CD4-positive, alpha-beta T cell treated with Interleukin-6 at 100 ng/mL for 8 hours (primary cell): ENCODE data around the gene CDH4.

Source experiments
- DNase-seq: peaks from one replicate; pipeline ENCODE4 v3.0.0-alpha.2; 2020; ENCODE audit warnings: mixed read lengths, low spot score

The CDH4 gene

DNA sequence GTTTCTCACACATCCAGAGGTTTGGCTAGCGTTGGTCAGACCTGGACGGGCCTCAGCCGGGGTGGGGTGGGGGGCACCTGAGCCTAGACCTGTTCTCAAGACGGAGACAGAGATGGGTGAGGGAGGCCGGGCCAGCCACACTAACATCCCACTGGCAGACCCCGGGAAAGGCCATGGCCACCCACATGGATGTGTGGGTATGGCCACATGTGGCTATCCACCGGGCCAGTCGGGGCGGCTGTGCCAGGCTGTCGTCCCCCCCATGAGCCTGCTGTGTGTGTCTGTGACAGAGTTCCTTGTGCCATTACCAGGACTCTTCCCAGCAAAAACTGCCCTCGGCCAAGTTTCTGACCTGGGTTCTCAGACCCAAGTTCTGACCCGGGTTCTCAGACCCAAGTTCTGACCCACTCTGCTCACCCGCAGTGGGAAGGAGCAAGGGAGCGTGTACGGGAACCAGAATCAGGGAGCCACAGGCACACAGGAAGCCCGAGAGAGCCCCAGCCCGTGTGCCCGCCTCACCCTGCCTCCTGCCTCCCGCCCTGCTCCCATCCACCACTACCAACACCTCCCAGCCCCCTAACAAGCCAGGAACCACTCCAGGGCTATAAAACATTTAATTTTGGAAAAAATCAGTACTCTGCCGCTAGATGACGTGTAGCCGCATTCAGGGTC, 558.1 kb downstream of the CDH4 start:
- no peak for DNase-seq

DNA sequence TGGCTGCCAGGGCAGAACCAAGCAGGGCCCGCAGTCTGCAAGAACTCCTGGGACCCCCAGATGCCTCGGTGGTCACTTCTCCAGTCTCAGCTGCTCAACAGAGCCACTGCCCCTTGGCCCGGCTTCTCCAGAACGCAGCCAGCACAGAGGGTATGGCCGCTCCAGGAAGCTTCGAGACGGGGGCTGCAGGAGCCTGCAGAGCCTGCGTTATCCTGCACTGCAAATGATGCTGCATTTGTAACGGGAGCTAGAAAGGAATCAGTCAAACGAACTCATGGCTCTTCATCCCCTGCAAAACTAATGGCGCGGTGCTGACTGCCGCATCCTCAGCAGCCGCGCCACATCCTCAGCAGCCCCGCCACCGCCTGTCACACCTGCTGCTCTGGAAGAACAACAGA, 558.7 kb downstream of the CDH4 start:
- no peak for DNase-seq

DNA sequence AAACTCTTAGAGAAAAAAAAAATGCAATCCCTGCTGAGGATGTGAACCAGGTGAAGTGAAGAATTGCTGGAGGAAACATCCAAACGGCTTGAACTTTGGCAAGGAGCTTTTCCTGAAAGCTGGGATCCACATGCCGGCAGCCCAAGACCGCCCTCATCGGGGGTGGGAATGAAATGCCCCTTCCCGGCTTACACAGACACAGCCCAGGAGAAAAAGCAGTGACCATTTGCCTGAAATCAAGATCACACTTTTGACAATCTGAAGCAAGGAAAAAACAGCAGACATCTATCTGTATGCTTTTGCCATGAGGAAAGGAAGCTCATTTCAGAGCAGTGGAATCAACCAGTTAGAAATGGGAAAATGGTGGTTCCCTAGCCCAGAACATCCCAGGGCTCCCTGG, 559.1 kb downstream of the CDH4 start:
- DNase-seq, result no peak

DNA sequence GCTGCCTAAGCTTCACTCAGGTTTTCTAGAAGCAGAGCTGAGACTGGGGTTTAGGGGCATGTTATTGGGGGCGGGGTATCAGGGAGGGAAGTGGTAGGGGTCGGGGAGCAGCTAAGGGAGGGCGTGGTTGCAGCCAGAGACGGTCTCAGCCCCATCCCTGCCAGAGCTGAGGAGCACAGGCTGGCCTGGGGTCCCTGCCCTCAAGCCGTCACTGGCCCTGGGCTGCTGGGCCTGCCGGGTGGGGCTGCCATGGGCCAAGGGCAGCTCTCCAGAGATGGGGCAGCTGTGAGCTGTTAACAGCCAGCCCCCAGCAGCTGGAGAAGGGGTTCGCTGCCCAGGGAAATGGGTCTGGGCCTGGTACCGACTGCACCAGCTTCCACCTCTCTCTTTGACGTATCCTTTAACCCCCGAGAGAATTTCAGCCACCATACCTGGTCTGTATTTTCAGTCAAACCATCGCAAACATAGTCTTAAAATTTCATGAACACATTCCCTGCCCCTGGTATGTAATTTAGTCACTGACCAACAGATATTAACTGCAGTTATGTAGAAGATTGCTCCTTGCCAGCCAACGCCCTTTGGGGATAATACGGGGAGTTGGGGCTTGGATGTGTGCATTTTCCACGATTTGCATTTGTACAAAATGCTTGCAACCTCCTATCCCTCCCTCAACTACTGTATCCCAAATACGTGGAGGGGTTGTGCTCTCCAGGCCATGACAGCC, 560.2 kb downstream of the CDH4 start:
- DNase-seq, result no peak

DNA sequence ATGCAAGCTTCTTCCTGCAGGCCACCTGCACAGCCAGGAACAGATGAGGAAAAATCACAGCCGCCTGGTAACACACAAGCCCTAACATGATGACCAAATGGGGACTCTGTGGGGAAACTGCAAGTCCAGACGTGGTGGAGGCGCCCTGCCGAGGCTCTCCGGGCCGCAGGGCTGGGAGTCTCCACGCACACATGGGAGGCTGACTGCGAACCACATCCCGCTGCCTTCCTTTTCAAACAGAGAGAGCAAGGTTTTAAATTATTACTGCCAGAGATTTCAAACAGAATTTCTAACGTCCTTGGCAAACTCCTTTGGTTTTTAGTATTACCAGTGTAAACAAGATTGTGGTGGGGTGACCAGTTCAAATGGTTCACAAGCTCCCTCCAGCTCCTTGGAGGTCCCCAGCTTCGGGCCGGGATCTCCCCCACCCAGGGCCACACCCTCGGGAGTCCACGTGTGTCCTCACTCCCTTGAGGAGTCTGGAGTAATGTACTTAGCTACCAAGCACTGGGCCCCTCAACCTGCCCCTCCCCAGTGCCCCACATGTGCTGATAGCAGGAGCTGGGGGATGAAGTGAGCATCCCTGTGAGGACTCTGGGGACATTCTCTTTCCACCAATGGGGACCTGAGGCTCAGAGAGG, 560.9 kb downstream of the CDH4 start:
- DNase-seq, result no peak

DNA sequence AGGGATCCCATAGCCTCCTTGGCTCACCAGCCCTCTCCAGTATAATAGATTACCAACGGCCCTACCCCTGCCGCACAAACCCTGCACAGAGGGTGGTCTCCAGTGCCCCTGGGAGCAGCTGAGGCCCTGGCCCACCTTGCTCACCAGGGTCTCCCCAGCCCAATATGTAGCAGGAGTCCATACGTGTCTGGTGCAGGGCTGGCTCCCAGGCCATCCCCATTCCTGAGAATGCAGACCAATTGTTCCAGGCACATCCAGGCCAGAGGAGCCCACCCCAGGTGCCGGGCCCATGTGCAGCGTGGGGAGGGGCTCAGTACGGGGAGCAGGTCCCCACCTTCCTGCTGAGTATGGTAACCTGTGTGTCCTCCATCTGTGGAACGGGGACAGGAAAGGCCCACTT, 561.7 kb downstream of the CDH4 start:
- no peak for DNase-seq

DNA sequence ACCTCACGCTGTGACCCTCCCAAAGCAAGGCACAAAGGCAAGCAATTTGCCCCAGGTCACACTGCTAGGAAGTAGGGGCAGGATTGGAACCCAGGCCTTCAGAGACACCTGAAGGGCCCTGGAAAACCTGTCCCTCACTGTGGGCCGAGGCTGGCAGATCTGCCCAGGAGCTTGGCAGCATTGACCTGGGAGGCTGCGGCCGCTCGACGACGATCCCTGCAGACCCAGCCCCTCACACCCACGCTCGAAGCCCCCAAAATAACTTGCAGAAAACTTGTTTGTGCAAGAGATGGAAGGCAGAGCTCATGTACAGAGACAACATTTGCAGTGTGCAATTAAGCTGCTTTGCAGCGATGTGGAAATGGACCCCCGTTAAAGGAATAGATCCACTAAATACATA, 562.2 kb downstream of the CDH4 start:
- no peak for DNase-seq

DNA sequence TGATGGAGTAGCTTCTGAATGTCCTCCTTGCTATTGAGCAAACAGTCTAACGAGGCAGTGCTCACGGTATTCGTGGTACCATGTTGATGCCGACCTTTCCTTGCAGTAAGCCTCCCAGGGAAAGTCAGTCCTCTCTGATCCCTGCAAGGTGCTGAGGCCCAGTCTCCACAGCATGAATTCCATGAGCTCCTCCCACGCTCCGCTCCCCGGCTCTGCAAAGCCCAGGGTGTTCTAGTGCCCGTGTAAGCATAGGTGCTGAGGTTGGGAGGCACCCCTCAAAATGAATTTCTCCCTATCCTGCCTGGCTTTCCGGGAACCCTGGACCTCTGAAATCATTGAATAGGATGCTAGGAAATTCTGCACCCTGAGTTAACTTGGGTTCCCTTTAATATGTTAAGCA, 562.7 kb downstream of the CDH4 start:
- no peak for DNase-seq

DNA sequence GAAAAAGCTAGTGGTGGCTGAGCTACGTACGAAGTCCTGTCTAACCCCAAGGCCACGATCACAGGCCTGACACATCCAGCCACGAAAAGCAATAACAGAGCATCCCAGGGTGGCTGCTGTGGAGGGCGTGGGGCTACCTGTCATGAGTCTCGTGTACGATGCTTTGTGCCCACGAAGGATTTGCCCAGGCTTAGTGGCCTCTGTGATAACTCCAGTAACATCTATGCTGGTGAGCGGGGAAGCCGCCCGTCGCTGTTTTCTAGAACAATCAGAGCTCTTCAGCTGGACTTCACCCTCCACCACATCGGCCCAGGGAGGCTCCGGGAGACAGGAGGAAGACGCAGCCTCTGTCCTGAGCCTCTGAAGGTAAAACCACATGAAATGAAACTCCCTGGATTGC, 563.1 kb downstream of the CDH4 start:
- DNase-seq, result no peak

DNA sequence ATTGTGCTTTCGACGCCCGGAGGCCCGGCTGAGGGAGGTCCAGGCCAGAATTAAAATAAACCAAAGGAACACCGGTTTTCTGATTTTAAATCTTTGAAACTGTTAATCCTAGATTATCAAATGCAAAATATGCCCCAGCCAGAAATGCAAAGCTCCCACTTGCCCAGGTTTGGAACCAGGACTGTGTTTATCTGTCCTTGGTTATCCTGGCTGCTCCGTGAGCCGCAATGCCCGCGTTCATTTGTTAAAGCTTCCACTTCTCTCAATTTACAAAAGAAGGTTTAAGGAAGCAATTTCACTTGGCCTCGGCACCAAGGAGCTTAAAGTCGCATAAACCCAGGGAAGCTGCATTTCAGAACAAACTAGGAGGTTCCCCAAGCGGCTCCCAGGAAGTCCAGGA, 563.6 kb downstream of the CDH4 start:
- no peak for DNase-seq

DNA sequence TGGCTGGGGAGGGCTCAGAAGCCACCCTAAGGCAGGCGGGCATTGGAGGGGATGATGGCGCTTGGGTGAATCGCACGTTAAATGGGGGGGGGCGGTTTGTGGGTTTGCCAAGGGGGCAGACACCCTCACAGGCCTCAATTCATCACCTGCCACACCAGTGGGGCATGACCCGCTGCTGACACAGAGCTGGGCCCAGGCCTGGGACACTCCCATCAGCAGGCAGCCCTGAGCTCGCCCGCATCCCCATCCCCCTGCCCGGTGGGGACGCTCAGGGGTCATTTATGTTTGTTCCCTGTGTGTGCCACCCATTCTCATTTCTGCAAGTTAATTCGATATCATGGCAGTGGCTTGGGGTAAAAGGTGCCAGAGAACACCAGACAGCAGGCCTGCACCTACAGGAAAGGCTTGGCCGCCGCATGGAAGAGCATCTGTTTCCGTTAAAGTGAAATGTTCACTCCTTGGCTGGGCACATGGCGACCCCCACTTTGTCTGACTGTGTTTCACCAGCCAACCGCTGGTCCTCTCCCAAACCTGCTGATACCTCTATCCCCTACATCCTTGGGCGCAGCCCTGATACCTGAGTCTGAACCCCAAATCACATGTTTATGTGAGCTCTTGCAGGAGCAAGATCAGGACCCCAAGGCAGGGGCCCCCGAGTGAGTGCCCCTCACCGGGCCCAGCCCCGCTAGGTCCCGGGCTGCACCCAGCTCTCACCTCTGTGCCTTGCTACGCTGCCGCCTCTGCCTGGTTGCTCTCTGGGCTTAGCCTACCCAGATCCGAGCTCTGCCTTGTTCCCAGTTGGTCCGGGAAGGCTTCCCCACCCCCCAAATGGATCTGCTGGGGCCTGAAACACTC, 564.8 kb downstream of the CDH4 start:
- DNase-seq, result no peak

DNA sequence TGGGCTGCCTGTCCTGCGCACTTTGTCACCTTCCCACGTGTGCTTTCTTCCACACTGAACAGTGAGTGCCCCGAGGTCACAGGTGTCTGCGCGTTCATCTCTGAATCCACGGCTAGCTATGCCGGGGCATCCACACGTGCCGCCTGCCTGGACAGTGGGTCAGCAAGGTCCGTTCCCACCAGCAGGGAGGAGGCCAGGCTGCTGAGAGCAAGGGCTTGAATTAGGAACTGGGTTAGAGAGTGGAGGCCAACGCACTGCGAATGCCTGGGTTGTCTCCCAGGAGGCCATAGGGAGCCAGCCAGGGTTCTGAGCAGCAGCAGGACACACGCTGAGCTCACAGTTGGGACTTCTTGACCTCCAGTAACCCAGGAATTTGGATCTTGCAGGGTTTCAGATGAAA, 565.5 kb downstream of the CDH4 start:
- DNase-seq, result no peak

DNA sequence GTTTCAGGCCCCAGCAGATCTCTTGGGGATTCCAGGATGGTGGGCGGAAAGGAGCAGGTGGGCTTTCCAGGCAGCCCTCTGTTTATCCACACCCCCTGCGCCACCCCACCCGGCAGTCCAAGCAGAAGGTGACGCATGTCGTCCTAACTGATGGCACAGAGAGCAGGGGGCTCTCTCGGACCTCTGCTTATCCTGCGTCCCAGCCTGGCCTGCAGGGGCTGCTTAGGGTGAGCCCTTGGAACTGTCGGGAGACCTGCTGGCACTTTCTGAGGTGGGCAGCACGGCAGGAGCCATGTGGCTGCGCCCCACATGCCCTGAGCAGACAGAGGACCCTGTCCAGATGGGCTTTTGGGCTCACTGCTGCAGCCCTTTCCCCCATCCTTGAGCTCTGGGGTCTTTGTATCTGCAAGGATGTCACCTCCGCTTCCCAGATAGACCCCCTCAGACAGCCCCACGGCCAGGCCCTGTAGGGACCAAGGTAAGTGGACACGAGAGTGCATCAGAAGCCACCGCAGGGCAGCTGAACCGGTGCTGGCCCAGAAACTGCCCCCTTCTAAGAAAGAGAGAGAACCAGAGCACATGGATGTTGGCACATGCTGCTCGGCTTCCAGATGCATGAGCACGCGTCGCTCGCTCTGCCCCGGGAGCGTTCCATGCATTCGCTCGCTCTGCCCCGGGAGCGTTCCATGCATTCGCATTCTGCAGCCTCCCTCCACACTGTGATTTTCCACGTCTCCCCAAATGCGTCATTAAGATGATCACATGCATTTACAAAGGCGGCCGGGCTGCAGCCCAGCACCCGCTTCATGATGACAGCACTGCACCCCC, 566.9 kb downstream of the CDH4 start:
- no peak for DNase-seq

DNA sequence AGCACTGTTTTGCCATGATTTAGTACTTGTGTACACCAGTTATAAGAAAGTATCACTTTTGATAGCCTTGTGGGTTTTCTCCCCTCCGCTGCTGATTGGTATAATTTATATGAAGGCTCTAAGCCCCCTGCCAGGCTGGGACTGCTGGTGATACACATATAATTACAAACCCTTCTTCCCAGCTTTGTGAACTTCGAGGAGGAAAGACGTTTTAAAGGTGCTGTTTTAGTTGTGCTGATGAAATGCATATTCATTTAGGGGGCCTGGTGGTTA, 567.4 kb downstream of the CDH4 start:
- DNase-seq, result no peak

DNA sequence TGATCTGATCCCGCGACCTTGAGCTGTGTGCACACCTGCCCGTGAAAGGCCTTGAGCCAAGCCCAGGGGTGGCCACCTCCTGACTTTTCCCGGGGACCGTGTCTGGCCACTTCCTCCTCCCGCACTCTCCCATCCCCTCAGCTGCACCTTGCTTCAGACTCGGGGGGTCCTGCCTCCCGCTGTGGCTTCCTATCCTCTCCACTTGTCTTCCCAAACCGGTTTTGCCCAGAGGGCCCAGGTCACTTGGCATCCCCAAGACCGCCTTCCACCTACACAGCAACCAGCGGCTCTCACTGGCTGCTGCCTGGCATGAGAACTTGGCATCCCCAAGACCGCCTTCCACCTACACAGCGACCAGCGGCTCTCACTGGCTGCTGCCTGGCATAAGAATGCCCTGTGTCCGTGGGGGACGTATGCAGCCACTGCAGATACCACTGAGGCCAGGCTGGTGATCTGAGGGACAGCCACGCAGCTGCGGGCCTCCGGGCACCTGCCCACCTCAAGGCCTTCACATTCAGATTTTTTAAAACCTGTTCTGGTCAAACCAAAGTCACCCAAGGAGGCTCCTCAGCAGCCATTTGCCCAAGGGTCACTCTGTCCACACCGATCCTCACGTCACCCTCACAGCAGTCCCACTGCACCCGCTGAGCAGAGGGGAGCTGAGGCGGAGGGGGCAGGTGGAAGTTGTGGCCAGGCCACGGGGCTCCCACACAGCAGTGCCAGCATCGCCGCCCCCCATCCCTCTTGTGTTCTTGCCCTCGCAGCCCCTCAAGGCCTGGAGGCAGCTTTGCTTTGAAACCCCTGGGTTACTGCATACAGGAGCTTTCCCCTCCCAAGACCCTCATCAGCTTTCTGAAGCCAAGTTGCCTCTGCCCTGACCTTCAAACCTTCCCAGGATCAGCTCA, 568.1 kb downstream of the CDH4 start:
- DNase-seq, result no peak

DNA sequence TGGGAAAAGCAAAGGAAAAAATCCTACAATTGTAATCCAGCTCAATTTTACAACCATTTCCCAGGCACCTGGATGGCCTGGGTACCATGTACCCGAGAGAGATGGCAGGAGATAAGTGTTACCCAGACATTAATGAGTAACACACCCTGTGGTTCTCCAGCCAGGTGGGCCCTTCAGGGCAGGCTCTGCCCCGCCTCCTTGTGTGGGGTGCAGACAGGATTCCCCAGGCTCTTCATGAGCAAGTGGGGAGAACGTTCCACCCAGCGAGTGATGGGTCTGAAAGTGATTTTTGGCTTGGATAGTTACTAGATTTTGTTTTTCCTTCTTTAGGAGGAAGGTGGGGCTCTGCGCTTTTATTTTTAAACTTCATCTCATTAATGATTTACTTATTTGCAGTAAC, 569.7 kb downstream of the CDH4 start:
- no peak for DNase-seq

DNA sequence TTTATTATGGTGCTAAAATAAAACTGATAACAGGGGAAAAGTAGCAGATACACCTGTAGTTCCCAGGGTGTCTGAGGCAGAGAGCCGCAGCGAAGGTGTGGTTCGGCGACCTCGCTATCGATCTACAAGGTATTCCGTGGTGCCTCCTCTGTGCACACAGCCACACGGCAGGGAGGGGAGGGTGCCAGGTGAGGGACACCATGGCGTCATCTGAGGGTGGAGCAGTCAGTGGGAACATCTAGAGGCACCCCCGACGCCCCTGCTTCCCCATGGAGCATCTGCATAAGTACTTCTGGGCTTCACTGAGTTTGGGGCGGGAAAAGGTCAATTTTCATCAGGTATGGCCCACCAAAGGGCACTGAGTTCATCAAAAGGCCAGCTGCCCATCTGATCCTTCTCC, 570.3 kb downstream of the CDH4 start:
- DNase-seq, result no peak

DNA sequence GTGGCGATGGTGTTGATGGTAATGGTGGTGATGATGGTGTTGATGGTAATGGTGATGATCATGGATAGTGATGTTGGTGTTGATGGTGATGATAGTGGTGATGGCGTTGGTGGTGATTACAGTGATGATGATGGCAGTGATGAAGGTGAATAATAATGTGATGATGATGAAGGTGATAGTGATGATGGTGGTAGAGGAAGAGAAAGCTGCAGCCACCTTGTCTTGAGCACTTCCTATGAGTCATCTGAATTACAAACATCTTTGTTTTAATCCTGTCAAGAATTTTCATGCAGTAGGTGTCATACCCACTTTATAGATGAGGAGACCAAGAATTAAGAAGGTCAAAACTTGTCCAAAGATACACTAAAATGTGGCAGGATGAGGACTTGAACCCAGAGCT, 571.2 kb downstream of the CDH4 start:
- no peak for DNase-seq

DNA sequence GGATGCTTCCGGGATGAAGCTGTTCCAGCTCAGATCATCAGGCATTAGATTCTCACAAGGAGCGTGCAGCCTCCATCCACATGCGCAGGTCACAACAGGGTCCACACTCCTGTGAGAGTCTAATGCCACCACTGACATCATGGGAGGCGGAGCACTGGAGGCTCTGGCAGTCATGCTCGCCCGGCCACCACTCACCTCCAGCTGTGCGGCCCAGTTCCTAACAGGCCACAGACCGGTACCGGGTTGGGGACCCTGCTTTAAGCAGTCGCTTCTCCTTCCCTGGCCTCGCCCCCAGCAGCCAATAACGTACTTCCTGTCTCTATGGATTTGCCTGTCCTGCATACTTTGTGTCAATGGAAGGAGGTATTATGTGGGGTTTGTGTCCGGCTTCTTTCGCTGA, 576.8 kb downstream of the CDH4 start:
- no peak for DNase-seq

DNA sequence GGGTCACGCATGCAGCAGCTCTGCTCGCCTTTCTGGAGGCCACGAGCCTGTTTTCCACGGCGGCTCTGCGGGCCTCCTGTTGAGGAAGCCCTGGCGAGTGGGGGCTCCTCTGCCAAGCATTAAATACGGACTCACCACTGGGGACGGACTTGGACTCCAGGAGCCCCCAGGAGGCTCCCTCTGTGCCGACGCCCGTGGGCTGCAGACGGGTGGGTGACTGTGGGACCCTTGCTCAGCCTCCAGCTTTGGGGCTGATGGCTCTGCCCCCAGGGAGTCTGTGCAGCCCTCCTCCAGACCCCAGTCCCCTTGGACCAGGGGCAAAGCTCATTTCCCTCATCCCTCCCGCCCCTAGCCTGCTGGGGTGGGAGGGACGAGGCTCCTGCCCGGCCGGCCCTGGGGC, 577.5 kb downstream of the CDH4 start:
- no peak for DNase-seq
